Superior temporal gyrus (tissue), 1 donor: Measurements from ENCODE around the gene TAF9.
A peak's percentile ranks its signal among the peaks of the same experiment; 100 is the strongest.
"Not testable (repeated sequence)": the region's sequence is repeated elsewhere in the genome, so short reads cannot be mapped to it uniquely, and the experiment has no call there.

Experiments
- DNase-seq: peaks from one replicate; pipeline ENCODE4 v3.0.0-alpha.2; 2016; ENCODE audit errors: extremely low spot score

Gene TAF9

DNA sequence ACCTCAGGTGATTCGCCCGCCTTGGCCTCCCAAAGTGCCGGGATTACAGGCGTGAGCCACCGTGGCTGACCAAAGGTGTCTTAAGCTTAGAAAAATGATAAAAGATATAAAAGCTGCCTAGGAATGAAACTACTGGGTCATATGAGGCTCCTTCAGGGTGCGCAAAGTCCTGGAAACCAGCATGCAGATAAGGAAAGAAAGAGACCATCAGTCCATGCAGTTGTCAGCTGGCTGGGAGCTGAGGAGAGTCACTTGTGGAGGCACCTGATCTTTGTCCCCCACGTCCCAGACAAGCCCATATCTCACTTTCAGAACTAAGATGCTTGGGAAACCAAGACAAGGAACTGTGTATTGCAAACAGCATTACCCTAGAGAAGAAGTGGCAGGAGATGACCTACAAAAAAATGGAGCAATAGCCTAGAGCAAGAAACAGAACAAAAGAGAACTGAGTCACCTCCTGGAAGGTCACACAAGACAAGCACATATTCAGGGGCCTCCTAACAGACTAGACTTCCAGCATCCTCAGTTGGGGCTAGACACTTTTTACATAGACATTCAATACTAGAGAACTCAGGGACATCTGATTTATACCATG lies 33.9 kb downstream of the TAF9 start:
- DNase-seq, result no peak

DNA sequence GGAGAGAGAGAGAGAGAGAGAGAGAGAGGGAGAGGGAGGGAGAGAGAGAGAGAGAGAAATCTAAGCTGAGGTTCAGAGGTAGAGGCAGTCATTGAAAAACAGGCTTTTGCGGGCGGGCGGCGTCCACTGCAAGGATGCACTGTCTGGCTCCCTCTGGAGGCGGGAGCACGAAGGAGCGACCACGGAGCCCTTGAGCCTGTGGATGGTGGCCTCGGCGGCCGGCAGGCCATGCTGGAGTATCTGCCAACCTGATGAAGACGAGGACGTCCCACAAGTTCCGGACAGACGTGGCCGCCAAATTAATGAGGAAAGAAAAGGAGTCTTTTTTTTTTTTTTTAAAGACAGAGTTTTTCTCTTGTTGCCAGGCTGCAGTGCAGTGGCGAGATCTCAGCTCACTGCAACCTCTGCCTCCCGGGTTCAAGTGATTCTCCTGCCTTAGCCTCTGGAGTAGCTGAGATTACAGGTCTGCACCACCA lies 34.5 kb downstream of the TAF9 start:
- peak; percentile 79 for DNase-seq

DNA sequence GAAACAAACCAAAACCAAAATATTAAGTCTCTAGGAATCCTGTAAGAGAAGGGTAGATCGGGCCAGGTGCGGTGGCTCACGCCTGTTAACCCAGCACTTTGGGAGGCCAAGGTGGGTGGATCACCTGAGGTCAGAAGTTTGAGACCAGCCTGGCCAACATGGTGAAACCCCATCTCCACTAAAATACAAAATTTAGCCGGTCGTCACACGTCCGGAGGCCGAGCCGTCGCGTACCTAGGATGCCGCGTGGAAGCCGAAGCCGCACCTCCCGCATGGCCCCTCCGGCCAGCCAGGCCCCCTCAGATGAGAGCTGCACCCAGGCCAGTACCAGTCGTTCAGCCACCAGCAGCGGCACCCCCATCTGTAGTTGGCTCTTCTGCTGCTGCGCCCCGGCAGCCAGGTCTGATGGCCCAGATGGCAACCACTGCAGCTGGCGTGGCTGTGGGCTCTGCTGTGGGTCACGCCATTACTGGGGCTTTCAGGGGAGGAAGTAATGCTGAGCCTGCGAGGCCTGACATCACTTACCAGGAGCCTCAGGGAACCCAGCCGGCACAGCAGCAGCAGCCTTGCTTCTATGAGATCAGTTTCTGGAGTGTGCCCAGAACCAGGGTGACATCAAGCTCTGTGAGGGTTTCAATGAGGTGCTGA lies 35.5 kb downstream of the TAF9 start:
- DNase-seq, result not testable (repeated sequence)

- peak; percentile 17 for DNase-seq
Measured at GRCh38 chr5:69331528-69332445, 37.5 kb downstream of the TAF9 start.

GRCh38 chr5:69329905-69330489 lies 39.3 kb downstream of the TAF9 start:
- DNase-seq, result no peak

GRCh38 chr5:69326365-69326764 lies 43.0 kb downstream of the TAF9 start:
- no peak for DNase-seq

DNA sequence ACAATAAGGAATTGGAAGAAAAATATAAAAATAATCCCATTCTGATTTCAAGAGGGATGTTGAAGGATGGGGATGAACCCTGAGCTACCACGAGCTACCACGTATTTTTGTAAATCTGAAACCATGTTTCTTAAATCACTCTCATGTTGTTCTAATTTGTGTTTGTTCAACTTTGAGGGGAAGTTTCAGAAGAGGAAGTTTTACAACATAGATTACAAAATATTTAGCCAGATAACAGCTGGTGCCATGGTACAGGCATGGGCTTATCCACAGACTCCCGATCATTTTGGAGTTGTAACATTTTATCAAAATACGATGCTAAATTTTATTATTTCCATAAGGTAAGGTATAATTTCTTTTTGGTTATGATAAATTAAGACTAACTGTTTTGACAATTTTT lies 51.9 kb downstream of the TAF9 start:
- no peak for DNase-seq

DNA sequence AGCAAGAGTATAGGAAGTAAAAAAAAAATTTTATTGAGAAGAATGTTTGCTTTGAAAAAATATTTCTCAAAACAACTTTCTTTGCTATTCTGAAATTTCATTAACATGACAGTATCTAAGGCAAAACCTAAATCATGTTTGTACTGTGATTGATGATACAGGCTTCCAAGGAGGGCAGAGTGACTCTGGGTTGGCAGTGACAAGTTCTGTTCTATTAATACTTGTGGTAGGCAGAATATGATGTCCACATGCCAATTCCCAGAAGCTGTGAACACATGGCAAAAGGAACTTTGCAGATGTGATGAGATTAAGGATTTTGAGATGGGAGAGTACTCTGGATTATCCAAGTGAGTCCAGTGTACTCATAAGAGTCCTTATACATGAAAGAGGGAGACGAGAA lies 53.3 kb downstream of the TAF9 start:
- DNase-seq, result no peak
